Measurements from ENCODE around the gene RIN2. TPM values are rescaled to one million over a fixed set of nuclear protein-coding genes. Genes with fewer than 3 reads are reported as not detected.

Gene RIN2
- total RNA-seq, 1 experiment from 2014 or later, result 1.5 TPM

DNA sequence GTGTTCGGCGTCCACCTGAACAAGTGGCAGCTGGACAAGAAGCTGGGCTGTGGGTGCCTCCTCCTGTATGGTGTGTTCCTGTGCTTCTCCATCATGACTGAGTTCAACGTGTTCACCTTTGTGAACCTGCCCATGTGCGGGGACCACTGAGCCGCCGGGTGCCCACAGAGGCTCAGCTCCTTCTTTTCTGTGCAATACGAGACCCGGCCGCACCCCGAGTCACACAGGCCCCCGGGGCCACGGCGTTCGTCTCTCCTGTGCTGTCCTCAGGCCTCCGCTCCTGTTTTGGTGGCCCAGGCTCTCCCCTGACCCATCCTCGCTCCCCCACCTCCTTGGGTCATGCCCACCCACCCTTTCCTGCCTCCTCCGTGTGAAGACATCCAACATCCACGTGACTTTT, 37.1 kb upstream of the RIN2 start:
- H3K4me1 ChIP-seq (ENCODE audit: control insufficient read depth in 1 of 2, insufficient read depth in 2 of 2, low read length in 2 of 2), result no peaks in the 10 kb centered on the region
- ChIA-PET RAD21 (ENCODE audit: low non-redundant PET in 1 of 2, low total read pairs in 2 of 2, uncharacterized antibody in 2 of 2, unreplicated experiment in 2 of 2) (no interaction called here), CTCF (no interaction called here), POLR2A (no interaction called here)
- BruUV-seq (replicated peaks), result no TSS peak
- no peaks in the 10 kb centered on the region for H3K9me3 ChIP-seq (ENCODE audit: control insufficient read depth in 1 of 2, insufficient read depth in 1 of 2, low read depth in 1 of 2, low read length in 2 of 2)
- H3K4me2 ChIP-seq (ENCODE audit: low read length), result no peak overlapping the region
- no peak overlapping the region for H2AFZ ChIP-seq (ENCODE audit: low read depth, low read length, poor library complexity, severe bottlenecking)
- TF ChIP-seq TCF7L2 (IDR thresholded peaks at IDR 0.05; ENCODE audit: borderline replicate concordance, extremely low read depth, insufficient read depth, insufficient read length), result no peak
- TF ChIP-seq SRF (IDR thresholded peaks at IDR 0.05; ENCODE audit: low read depth), result no peak
- TF ChIP-seq RAD21 (IDR thresholded peaks at IDR 0.05; ENCODE audit: low read depth), result no peak
- TF ChIP-seq EZH2phosphoT487 (IDR thresholded peaks at IDR 0.05; ENCODE audit: borderline replicate concordance), result no peak
- TF ChIP-seq, protein P1, sequence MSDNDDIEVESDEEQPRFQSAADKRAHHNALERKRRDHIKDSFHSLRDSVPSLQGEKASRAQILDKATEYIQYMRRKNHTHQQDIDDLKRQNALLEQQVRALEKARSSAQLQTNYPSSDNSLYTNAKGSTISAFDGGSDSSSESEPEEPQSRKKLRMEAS (IDR thresholded peaks at IDR 0.05), result no peak
- TF ChIP-seq, protein P2, sequence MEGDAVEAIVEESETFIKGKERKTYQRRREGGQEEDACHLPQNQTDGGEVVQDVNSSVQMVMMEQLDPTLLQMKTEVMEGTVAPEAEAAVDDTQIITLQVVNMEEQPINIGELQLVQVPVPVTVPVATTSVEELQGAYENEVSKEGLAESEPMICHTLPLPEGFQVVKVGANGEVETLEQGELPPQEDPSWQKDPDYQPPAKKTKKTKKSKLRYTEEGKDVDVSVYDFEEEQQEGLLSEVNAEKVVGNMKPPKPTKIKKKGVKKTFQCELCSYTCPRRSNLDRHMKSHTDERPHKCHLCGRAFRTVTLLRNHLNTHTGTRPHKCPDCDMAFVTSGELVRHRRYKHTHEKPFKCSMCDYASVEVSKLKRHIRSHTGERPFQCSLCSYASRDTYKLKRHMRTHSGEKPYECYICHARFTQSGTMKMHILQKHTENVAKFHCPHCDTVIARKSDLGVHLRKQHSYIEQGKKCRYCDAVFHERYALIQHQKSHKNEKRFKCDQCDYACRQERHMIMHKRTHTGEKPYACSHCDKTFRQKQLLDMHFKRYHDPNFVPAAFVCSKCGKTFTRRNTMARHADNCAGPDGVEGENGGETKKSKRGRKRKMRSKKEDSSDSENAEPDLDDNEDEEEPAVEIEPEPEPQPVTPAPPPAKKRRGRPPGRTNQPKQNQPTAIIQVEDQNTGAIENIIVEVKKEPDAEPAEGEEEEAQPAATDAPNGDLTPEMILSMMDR (IDR thresholded peaks at IDR 0.05 in 2 of 3, conservative IDR thresholded peaks at IDR 0.05 in 1 of 3; ENCODE audit: borderline replicate concordance in 1 of 3, insufficient read depth in 1 of 3, low read depth in 2 of 3, low read length in 2 of 3), result no peak
- TF ChIP-seq, protein P3, sequence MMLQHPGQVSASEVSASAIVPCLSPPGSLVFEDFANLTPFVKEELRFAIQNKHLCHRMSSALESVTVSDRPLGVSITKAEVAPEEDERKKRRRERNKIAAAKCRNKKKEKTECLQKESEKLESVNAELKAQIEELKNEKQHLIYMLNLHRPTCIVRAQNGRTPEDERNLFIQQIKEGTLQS (IDR thresholded peaks at IDR 0.05), result no peak
- TF ChIP-seq EZH2 (IDR thresholded peaks at IDR 0.05), result no peak
- no peak for TF ChIP-seq SP1 (IDR thresholded peaks at IDR 0.05; ENCODE audit: low read depth)
- TF ChIP-seq POLR2AphosphoS5 (IDR thresholded peaks at IDR 0.05; ENCODE audit: low read depth, low read length), result no peak
- no peak for TF ChIP-seq YY1 (IDR thresholded peaks at IDR 0.05; ENCODE audit: extremely low read depth, insufficient replicate concordance, low read depth, low read length)
- TF ChIP-seq, protein P4, sequence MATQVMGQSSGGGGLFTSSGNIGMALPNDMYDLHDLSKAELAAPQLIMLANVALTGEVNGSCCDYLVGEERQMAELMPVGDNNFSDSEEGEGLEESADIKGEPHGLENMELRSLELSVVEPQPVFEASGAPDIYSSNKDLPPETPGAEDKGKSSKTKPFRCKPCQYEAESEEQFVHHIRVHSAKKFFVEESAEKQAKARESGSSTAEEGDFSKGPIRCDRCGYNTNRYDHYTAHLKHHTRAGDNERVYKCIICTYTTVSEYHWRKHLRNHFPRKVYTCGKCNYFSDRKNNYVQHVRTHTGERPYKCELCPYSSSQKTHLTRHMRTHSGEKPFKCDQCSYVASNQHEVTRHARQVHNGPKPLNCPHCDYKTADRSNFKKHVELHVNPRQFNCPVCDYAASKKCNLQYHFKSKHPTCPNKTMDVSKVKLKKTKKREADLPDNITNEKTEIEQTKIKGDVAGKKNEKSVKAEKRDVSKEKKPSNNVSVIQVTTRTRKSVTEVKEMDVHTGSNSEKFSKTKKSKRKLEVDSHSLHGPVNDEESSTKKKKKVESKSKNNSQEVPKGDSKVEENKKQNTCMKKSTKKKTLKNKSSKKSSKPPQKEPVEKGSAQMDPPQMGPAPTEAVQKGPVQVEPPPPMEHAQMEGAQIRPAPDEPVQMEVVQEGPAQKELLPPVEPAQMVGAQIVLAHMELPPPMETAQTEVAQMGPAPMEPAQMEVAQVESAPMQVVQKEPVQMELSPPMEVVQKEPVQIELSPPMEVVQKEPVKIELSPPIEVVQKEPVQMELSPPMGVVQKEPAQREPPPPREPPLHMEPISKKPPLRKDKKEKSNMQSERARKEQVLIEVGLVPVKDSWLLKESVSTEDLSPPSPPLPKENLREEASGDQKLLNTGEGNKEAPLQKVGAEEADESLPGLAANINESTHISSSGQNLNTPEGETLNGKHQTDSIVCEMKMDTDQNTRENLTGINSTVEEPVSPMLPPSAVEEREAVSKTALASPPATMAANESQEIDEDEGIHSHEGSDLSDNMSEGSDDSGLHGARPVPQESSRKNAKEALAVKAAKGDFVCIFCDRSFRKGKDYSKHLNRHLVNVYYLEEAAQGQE (IDR thresholded peaks at IDR 0.05; ENCODE audit: low read depth), result no peak
- no peak for TF ChIP-seq CBX3 (IDR thresholded peaks at IDR 0.05; ENCODE audit: low read depth)
- no peak for TF ChIP-seq POLR2A (IDR thresholded peaks at IDR 0.05; ENCODE audit: borderline replicate concordance, extremely low read depth, insufficient read depth, insufficient read length)
- no peak for TF ChIP-seq SIN3A (IDR thresholded peaks at IDR 0.05; ENCODE audit: low read depth)
- TF ChIP-seq, protein P5, sequence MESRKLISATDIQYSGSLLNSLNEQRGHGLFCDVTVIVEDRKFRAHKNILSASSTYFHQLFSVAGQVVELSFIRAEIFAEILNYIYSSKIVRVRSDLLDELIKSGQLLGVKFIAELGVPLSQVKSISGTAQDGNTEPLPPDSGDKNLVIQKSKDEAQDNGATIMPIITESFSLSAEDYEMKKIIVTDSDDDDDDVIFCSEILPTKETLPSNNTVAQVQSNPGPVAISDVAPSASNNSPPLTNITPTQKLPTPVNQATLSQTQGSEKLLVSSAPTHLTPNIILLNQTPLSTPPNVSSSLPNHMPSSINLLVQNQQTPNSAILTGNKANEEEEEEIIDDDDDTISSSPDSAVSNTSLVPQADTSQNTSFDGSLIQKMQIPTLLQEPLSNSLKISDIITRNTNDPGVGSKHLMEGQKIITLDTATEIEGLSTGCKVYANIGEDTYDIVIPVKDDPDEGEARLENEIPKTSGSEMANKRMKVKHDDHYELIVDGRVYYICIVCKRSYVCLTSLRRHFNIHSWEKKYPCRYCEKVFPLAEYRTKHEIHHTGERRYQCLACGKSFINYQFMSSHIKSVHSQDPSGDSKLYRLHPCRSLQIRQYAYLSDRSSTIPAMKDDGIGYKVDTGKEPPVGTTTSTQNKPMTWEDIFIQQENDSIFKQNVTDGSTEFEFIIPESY (IDR thresholded peaks at IDR 0.05; ENCODE audit: extremely low read depth, insufficient replicate concordance, low read length), result no peak
- TF ChIP-seq CEBPB (IDR thresholded peaks at IDR 0.05; ENCODE audit: low read depth), result no peak
- no peak for TF ChIP-seq ZFX (IDR thresholded peaks at IDR 0.05)
- no peaks in the 10 kb centered on the region for H3K79me2 ChIP-seq (ENCODE audit: insufficient read depth, low read length)
- no peaks in the 10 kb centered on the region for H3K9me2 ChIP-seq (ENCODE audit: insufficient read depth)
- DNase-seq (ENCODE audit: low read depth, low spot score), result no peak
- H3K9ac ChIP-seq (ENCODE audit: low read length), result no peak overlapping the region
- intact Hi-C loops (cut with micrococcal nuclease), result no loop called here
- no peaks in the 10 kb centered on the region for H4K20me1 ChIP-seq (ENCODE audit: insufficient read depth)
- H3K4me3 ChIP-seq (replicated peaks in 1 of 2; ENCODE audit: low read depth in 1 of 2, low read length in 2 of 2), result no peak overlapping the region
- H3K27me3 ChIP-seq (ENCODE audit: insufficient read depth, low read length), result no peaks in the 10 kb centered on the region
- ATAC-seq, result no peak
- no peak overlapping the region for H3K27ac ChIP-seq (ENCODE audit: low read depth, low read length)
- H3K36me3 ChIP-seq (ENCODE audit: control insufficient read depth in 1 of 2, insufficient read depth in 2 of 2, low read length in 2 of 2), result no peaks in the 10 kb centered on the region

Data from HCT116 (cell line).